HT-29 (cell line): Measurements from ENCODE around the gene TPRA1. TPM values are rescaled to one million over a fixed set of nuclear protein-coding genes. Genes with fewer than 3 reads are reported as not detected.

ENCODE experiments used
- DNase-seq: peaks from one replicate; pipeline ENCODE4 v3.0.0-alpha.2; 2015; ENCODE audit warnings: low spot score
- total RNA-seq: library from RNA; depleted of rRNA; stranded (reverse); fragments of >200 nt; shearing (Covaris generic); gene quantifications from 2 replicates; pipeline ENCODE4 v1.2.3, GENCODE V29; 2014

TPRA1 gene
- total RNA-seq, 1 experiment from 2014 or later = 84.4 TPM

DNA sequence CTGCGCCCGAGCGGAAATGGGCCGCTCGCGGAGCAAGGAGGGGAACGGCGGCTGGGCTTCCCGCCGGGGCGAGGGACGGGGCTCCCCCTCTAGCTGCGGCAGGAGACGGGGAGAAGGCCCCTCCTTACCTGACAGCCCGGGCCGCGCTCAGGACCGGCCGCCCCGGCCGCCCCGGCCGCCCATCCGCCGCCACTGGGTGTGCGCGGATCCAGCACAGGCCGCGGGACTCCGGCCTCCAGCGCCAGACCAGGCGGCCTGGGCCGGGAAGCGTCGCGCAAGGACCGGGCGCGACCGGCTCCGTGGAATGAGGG, 296 bp downstream of the TPRA1 start:
- DNase-seq = no peak

DNA sequence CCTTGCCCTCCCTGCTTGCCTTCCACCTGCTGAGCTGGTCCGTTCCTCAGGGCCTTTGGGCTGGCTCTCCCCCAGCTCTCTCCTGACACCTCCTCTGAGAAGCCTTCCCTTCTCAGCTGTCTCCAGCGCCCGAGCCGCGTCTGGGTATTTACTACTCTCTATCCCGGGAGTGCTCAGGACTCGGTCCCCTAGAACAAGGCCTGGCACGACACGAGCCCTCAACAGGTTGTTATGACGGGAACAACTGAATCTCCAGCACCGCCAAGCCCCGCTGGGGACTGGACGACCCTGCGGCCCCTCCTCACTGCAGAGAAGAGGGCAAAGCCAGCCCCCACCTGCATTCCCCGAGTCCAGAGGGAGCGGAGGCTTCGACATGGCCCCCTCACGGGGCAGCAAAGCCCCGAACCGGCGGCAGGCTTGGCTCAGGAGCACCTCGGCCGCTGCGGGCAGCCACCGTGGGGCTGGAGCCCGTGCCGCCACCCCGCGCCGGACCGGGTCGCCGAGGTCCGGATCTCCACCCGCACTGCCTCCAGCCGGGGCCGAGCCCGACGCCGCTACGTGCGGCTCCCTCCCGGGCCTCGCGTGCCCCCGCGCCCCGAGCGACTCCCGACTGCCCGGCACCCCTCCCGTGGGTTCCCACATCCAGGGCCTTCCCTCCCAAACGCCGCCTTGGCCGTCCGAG, 792 bp downstream of the TPRA1 start:
- DNase-seq = peak; percentile 50

DNA sequence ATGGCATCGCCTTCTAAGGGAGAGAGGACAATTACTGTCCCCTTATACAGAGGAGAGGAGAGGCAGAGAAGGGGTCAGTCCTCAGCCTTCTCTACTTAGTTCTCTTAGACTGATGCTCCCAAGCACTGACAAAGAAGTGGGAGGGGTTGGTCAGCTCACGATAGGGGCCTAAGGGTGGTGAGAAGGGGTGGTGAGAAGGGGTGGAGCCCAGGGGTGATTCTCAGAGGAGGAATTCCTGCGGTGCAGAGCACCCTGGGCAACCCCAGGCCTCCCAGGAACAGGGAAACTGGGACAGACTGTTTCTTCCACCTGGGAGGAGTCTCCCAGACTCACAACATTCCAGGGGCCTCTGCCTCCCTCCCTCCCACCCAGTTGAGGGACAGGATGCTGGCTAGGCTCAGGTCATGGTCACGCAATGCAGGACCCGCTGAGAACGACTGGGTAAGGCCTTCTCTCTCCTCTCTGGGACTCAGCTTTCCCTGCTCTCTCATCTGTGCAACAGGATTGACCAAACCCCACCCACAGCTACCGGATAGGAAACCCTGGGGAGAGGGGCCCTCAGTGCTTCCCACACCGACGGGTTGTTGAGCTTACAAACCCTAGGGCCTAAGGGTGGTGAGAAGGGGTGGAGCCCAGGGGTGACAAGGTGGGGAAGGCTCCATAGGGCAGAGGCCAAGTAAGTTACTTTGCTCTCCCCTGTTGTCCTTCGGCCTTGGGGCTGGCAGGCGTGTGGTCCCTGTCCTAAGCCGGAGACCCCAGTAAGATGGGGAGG, 1.5 kb downstream of the TPRA1 start:
- peak; percentile 85 for DNase-seq

DNA sequence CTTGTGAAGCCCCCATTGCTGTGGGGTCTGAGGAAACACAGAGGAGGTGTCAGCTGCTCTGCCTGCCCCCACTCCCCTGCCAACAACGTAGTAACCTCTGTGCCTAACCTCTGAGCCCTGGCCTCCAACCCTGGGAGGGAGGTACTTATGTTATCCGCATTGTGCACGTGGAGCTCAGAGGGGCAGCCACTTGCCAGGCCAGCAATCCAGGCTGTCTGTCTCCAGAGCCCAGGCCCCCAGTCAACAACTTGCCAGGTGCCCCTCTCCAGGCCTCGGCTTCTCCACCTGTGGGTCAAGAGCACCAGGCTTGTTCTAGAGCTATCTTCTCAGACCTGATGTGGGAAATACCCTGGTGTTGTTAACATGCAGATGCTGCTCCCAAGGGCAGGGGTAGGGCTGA, 2.7 kb downstream of the TPRA1 start:
- DNase-seq = no peak

DNA sequence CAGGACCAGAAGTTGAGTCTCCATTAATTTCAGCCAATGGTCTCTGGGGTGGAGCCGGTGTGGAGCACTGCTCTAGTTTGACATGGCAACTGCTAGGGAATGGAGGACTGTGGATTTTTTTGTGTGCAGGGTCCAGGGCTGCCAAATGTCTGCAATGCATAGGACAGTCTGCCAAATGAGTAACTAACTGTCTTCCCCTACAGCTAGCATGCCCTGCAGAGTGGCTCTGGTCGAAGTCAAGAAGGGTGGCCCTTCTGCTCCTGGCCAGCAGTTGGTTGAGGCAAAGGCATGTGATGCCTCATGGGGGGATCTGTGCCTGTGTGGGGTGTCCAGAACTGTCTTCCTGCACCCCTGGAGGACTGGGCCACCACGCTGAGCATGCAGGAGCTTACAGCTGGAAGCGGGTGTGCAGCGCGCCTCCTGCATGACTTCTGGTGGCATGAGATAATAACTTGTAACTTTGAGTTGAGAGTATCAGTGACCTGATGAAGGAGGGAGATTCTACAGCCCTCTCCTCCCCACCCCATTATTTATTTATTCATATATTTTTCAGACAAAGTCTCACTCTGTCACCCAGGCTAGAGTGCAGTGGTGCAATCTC, 4.6 kb downstream of the TPRA1 start:
- no peak for DNase-seq

GRCh38 chr3:127585163-127585812, 5.2 kb downstream of the TPRA1 start:
- DNase-seq = peak; percentile 25

DNA sequence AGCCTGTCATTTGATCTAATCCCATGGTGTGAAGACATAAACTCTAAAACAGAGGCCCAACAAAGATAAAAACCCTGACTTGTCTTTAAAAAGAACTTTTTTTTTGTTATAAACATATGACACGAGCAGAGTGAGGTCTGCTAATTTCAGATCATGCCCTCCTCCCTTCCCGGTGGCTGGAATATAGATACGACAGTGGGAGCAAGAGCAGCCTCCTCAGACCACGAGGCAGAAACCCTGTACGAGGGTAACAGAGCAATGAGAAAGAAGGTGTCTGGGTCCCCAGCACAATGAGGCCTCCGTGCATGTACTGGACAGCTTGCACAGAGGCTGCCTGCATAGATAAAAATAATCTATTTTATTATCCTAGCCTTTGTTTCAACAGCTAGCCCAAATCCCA, 5.8 kb downstream of the TPRA1 start:
- DNase-seq = no peak

DNA sequence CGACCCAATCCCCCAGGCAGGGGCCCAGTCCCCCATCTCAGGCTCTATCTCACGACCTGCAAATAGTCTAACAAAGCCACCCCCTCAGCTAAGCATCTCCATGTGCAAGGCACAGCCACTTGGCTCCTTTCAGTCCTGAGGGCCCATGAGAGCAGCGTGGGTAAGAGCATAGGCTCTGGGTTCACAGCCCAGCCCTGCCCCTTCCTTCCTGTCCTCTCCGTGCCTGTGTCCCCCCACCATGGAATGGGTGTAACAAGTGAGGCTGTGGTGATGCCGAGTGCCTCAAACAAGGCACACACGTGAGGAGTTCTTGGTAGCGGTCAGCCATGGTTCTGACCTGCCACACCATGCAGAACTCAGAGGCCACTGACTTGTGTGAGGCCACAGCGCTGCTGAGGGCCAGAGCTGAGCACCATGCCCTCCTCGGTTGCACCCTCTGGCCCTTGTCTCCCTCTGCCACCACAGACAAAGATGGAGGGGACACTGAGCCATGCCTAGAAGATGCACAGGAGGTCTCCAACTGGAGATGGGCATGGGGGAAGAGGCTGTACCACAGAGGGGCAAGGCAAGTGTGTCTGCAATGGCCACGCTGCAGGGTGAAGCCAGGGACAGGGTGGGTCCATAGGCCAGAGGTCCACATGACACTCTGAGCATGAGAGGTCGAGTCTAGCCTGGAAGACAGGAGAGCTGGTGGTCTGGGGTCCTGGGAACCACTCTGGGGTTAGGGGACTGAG, 10.0 kb downstream of the TPRA1 start:
- no peak for DNase-seq

DNA sequence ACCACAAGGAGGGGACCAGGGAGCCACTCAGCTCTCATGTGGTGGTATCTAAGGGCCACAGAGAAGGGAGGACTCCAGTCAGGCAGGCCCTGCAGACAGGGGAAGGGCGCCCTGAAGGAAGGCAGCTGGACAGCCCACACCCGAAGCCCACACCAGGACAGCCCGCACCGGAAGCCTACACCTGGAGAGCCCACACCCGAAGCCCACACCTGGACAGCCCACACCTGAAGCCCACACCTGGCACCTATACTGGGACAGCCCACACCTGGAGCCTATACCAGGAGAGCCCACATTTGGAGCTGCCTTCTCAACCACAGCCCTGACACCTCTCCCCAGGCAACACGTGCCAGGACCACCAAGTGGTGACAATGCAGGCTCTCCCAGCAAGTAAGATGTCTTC, 11.7 kb downstream of the TPRA1 start:
- DNase-seq = no peak

DNA sequence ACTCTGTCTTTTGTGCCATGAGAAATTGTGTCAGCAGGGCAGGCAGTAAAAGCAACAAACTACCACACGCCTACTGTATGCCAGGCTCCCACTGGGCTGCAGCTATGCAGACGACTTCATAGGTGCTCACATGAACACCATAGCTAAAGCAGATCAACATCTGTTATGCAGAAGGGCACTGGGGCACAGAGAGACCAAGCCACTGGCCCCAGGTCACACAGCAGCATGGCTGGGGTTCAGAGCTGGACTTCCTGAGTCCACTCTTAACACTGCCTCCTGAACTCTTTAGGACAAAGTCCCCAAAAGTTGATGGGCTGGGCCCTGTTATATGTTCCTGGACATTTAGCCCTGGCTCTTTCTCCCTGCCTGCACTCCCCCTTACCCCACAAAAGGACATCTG, 12.4 kb downstream of the TPRA1 start:
- no peak for DNase-seq

DNA sequence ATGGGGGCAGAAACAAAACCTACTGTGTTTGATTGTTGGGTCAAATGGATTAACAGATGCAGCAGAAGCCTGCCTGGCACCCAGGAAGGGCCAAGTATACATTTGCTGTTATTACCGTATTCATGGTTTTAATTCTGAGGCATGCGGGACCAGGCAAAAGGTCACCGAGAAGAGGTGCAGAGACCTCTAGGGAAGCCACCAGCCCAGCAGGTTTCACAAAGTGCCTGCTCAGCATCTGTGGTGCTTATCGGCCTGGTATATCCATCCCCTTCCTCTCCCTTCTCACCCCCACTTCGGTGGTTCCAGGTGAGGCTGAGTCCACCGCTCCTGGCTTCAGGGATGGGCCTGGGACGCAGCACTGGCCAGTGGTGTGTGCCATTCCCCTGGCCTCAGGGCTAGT, 13.1 kb downstream of the TPRA1 start:
- no peak for DNase-seq

- peak; percentile 97 for DNase-seq
These were observed 15.4 kb downstream of the TPRA1 start for GRCh38 chr3:127574880-127575878.

GRCh38 chr3:127573912-127574311, 16.6 kb downstream of the TPRA1 start:
- no peak for DNase-seq

GRCh38 chr3:127573401-127573800, 17.1 kb downstream of the TPRA1 start:
- DNase-seq = no peak

- no peak for DNase-seq
These were observed 17.8 kb downstream of the TPRA1 start for GRCh38 chr3:127572735-127573134.

DNA sequence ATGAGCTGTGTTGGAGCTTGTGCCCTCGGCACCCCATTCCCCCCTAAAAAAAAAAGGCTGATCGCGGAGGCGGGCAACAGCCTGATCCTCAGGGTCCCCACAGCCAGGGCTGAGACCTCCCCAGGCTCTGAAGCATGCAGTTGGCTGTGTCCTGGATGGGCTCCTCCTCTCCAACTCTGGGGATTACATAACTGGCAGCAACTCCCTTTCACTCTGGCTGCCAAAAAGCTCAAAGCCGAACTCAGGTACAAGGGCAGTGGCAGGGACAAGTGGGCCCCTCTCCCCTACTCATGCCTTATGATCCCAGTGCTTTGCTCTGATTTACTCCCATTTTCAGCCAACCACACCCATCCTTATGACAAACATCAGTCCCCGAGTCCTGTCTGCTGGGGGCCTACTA, 18.3 kb downstream of the TPRA1 start:
- DNase-seq = no peak

DNA sequence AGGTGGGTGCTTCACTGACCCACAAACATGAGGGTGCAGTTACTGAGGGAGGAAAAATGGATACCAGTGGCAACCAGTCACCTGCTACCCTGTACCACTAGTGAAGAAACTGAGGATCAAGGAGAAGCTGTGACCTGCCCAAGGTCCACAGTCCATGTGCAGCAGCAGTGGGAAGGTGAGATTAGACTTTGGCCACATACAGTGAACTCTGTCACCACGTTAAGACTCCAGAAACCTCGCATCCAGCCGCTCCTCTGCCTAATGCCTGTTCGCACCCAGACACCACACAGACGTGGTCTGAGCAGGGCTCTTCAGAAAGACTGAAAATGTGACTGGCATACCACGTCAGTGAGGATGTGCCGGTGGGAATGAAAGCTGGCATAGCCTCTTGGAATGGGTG, 20.0 kb downstream of the TPRA1 start:
- DNase-seq = no peak

GRCh38 chr3:127569160-127569559, 21.4 kb downstream of the TPRA1 start:
- DNase-seq = no peak

DNA sequence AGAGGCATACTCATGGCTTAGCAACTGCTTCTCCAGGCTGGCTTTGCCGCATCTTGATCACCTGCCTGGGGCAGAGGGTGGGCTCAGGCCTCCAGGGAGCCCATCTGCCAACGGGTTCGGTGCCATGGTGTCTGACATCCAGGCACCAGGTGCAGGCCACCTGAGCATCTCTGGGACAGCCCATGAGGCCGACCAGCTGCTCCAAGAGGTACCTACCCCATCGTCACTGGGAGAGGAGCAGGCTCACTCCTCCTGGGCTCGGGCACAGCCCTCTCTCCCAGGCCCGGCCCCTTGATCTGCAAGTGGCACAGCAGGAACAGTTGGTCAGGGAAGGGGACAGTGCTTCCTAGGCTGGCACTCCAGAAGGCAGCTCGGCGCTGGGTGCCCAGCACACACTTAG, 21.9 kb downstream of the TPRA1 start:
- DNase-seq = no peak

DNA sequence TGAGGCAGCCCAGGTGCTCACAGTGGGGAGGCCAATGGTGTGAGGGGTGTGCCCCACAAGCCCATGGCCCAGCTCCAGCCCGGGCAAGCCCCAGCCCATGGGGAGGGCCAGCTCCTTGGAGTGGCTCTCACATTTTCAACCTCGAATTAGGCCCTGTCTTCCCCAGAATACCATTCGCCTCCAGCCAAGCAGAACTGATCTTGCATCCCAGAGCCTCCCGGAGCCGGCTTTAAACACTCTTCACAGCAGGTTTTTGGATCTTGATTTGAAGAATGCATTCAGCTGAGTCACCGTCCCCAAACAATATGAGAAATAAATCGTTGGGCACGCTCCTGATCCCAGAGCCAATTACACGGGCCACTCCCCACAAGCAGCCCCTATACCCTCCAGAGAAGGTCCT, 23.7 kb downstream of the TPRA1 start:
- no peak for DNase-seq

DNA sequence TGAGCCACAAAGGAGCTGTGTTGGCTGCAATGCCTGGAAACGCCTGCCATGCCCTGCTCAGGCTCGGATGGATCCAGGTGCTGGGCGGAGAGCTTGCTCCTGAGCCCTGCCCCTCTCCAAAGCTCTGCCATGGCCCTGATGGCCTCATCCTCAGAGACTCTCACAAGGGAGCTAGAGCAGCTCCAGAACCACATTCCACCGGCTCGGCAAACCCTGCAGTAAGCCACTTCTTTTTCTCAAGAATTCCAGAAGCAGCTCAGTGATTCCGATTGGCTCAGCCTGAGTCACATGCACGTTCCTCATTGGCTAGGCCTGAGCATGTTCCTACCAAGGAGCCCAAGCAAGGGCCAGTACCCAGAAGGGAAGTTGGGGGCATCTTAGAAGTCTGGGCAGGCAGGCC, 24.8 kb downstream of the TPRA1 start:
- peak; percentile 25 for DNase-seq
